Activated CD8-positive, alpha-beta memory T cell treated with anti-CD3 and anti-CD28 coated beads, Interleukin-2, amount 10 ng/mL, durations not matched to agents 7 days and 5 days (primary cell): ENCODE data around the gene ANKRD37. TPM values are rescaled to one million over a fixed set of nuclear protein-coding genes. Genes with fewer than 3 reads are reported as not detected.
A peak's percentile ranks its signal among the peaks of the same experiment; 100 is the strongest.
"Not testable (repeated sequence)": the region's sequence is repeated elsewhere in the genome, so short reads cannot be mapped to it uniquely, and the experiment has no call there.

ENCODE experiments used
- ATAC-seq: fragments of 150-1000 bp; cut with Tn5 transposase; one replicate; pipeline ENCODE4 v1.10.0; 2021; ENCODE audit warnings: moderate library complexity
- CTCF ChIA-PET: fragments of 350-600 bp; sonication (Branson Sonifier 250); formaldehyde crosslinking; loops from one replicate; lab custom pipeline; 2021; ENCODE audit warnings: antibody characterized with exemption; lab: Charles Lee
- DNase-seq: peaks from one replicate; pipeline ENCODE4 v3.0.0-alpha.2; 2020
- H3K27ac Mint-ChIP-seq: one replicate; pipeline ENCODE4 v1.8.0; 2021; ENCODE audit warnings: mild to moderate bottlenecking, mixed read lengths
- H3K27me3 Mint-ChIP-seq: one replicate; pipeline ENCODE4 v1.8.0; 2021; ENCODE audit warnings: mixed read lengths
- H3K36me3 Mint-ChIP-seq: one replicate; pipeline ENCODE4 v1.8.0; 2021; ENCODE audit warnings: mild to moderate bottlenecking, mixed read lengths
- H3K4me1 Mint-ChIP-seq: one replicate; pipeline ENCODE4 v1.8.0; 2021; ENCODE audit warnings: mixed read lengths
- H3K4me3 Mint-ChIP-seq: one replicate; pipeline ENCODE4 v1.8.0; 2021; ENCODE audit warnings: mild to moderate bottlenecking, moderate library complexity, mixed read lengths
- H3K9me3 Mint-ChIP-seq: one replicate; pipeline ENCODE4 v1.8.0; 2022; ENCODE audit warnings: low read depth, mixed read lengths
- total RNA-seq, 2 experiments: library from RNA; stranded (reverse); gene quantifications; one replicate each; pipeline ENCODE4 v1.2.3, GENCODE V29; 2021

The ANKRD37 gene
- 10 to 100 TPM; 11.8 to 12.5 TPM for total RNA-seq

GRCh38 chr4:185396724-185397385 lies at the start of gene ANKRD37:
Gene ANKRD37, plus strand, starts transcription at chr4:185396841. Its CDS starts 83 bp downstream, at chr4:185396924.
- ATAC-seq, result no peak
- peaks cover 30% of the 10 kb centered on the region for H3K36me3 Mint-ChIP-seq
- DNase-seq, result no peak
- H3K27ac Mint-ChIP-seq, result peak within 1 kb of the TSS; percentile 98
- H3K4me3 Mint-ChIP-seq, result peak within 1 kb of the TSS; percentile 96
- CTCF ChIA-PET, result interaction anchor here (0.9 to 2.8 kb wide), 5 partner anchors 8 to 187 kb away, joined by 3 to 10 read pairs (median 5); partner anchors contain the start of gene SNX25
- peaks cover 50% of the 10 kb centered on the region for H3K4me1 Mint-ChIP-seq
- no peaks in the 10 kb centered on the region for H3K27me3 Mint-ChIP-seq
- no peaks in the 10 kb centered on the region for H3K9me3 Mint-ChIP-seq

GRCh38 chr4:185346975-185347601 lies 49.6 kb upstream of the ANKRD37 start:
- DNase-seq, result no peak
- H3K9me3 Mint-ChIP-seq, result no peaks in the 10 kb centered on the region
- H3K27me3 Mint-ChIP-seq, result no peaks in the 10 kb centered on the region
- no peak overlapping the region for H3K4me3 Mint-ChIP-seq
- CTCF ChIA-PET, result no interaction called here
- peaks cover 37% of the 10 kb centered on the region for H3K4me1 Mint-ChIP-seq
- peaks cover 39% of the 10 kb centered on the region for H3K36me3 Mint-ChIP-seq
- no peak for ATAC-seq
- H3K27ac Mint-ChIP-seq, result no peak overlapping the region

- Mint-ChIP-seq H3K4me1 (peaks cover 10% of the 10 kb centered on the region), H3K9me3 (no peaks in the 10 kb centered on the region), H3K27ac (no peak overlapping the region), H3K27me3 (no peaks in the 10 kb centered on the region), H3K36me3 (peaks cover 32% of the 10 kb centered on the region), H3K4me3 (no peak overlapping the region)
- DNase-seq, result no peak
- CTCF ChIA-PET, result interaction anchor here (2.4 kb wide), 1 partner anchor 9 kb away, joined by 8 read pairs; no protein-coding TSS in a partner anchor
- ATAC-seq, result no peak
These were observed 45.0 kb upstream of the ANKRD37 start for GRCh38 chr4:185351691-185352090.

- Mint-ChIP-seq H3K27me3 (no peaks in the 10 kb centered on the region), H3K4me3 (no peak overlapping the region), H3K9me3 (no peaks in the 10 kb centered on the region), H3K36me3 (peaks cover 27% of the 10 kb centered on the region), H3K27ac (no peak overlapping the region), H3K4me1 (peaks cover 8% of the 10 kb centered on the region)
- ATAC-seq, result no peak
- CTCF ChIA-PET, result interaction anchor here (2.4 kb wide), 1 partner anchor 10 kb away, joined by 8 read pairs; no protein-coding TSS in a partner anchor
- DNase-seq, result no peak
These were observed 44.4 kb upstream of the ANKRD37 start for GRCh38 chr4:185352202-185352601.

GRCh38 chr4:185352741-185353140 lies 43.9 kb upstream of the ANKRD37 start:
- DNase-seq, result no peak
- no peaks in the 10 kb centered on the region for H3K9me3 Mint-ChIP-seq
- H3K27me3 Mint-ChIP-seq, result no peaks in the 10 kb centered on the region
- no peak overlapping the region for H3K4me3 Mint-ChIP-seq
- CTCF ChIA-PET, result interaction anchor here (2.4 kb wide), 1 partner anchor 11 kb away, joined by 8 read pairs; no protein-coding TSS in a partner anchor
- peaks cover 8% of the 10 kb centered on the region for H3K4me1 Mint-ChIP-seq
- H3K36me3 Mint-ChIP-seq, result peaks cover 28% of the 10 kb centered on the region
- ATAC-seq, result no peak
- H3K27ac Mint-ChIP-seq, result no peak overlapping the region

- ATAC-seq (no peak), DNase-seq (no peak)
- H3K36me3 Mint-ChIP-seq, result peaks cover 10% of the 10 kb centered on the region
- H3K27me3 Mint-ChIP-seq, result no peaks in the 10 kb centered on the region
- no peak overlapping the region for H3K27ac Mint-ChIP-seq
- no peaks in the 10 kb centered on the region for H3K4me1 Mint-ChIP-seq
- no peak overlapping the region for H3K4me3 Mint-ChIP-seq
- CTCF ChIA-PET, result no interaction called here
- H3K9me3 Mint-ChIP-seq, result no peaks in the 10 kb centered on the region
These were observed 39.4 kb upstream of the ANKRD37 start for GRCh38 chr4:185357211-185357610.

GRCh38 chr4:185357733-185358440 lies 38.8 kb upstream of the ANKRD37 start:
- ATAC-seq, result no peak
- Mint-ChIP-seq H3K27ac (no peak overlapping the region), H3K36me3 (peaks cover 10% of the 10 kb centered on the region), H3K27me3 (no peaks in the 10 kb centered on the region), H3K4me3 (no peak overlapping the region), H3K4me1 (no peaks in the 10 kb centered on the region), H3K9me3 (no peaks in the 10 kb centered on the region)
- CTCF ChIA-PET, result no interaction called here
- DNase-seq, result no peak

GRCh38 chr4:185358514-185358913 lies 38.1 kb upstream of the ANKRD37 start:
- peaks cover 12% of the 10 kb centered on the region for H3K36me3 Mint-ChIP-seq
- no peak for ATAC-seq
- DNase-seq, result no peak
- H3K27ac Mint-ChIP-seq, result no peak overlapping the region
- H3K4me3 Mint-ChIP-seq, result no peak overlapping the region
- H3K4me1 Mint-ChIP-seq, result no peaks in the 10 kb centered on the region
- no peaks in the 10 kb centered on the region for H3K27me3 Mint-ChIP-seq
- CTCF ChIA-PET, result no interaction called here
- no peaks in the 10 kb centered on the region for H3K9me3 Mint-ChIP-seq

- Mint-ChIP-seq H3K4me1 (no peaks in the 10 kb centered on the region), H3K27ac (no peak overlapping the region), H3K4me3 (no peak overlapping the region), H3K36me3 (peaks cover 12% of the 10 kb centered on the region), H3K27me3 (no peaks in the 10 kb centered on the region), H3K9me3 (no peaks in the 10 kb centered on the region)
- CTCF ChIA-PET, result no interaction called here
- DNase-seq, result no peak
- ATAC-seq, result no peak
These were observed 37.7 kb upstream of the ANKRD37 start for GRCh38 chr4:185358959-185359358.

GRCh38 chr4:185359767-185360446 lies 36.7 kb upstream of the ANKRD37 start:
- Mint-ChIP-seq H3K27ac (no peak overlapping the region), H3K36me3 (peaks cover 12% of the 10 kb centered on the region), H3K4me1 (no peaks in the 10 kb centered on the region), H3K4me3 (no peak overlapping the region), H3K27me3 (no peaks in the 10 kb centered on the region), H3K9me3 (no peaks in the 10 kb centered on the region)
- ATAC-seq, result no peak
- no peak for DNase-seq
- CTCF ChIA-PET, result no interaction called here

GRCh38 chr4:185361872-185362271 lies 34.8 kb upstream of the ANKRD37 start:
- no peaks in the 10 kb centered on the region for H3K4me1 Mint-ChIP-seq
- H3K27ac Mint-ChIP-seq, result no peak overlapping the region
- H3K36me3 Mint-ChIP-seq, result peaks cover 14% of the 10 kb centered on the region
- no peak for DNase-seq
- no peak for ATAC-seq
- no peaks in the 10 kb centered on the region for H3K9me3 Mint-ChIP-seq
- CTCF ChIA-PET, result no interaction called here
- no peak overlapping the region for H3K4me3 Mint-ChIP-seq
- no peaks in the 10 kb centered on the region for H3K27me3 Mint-ChIP-seq

- CTCF ChIA-PET, H3K4me1 Mint-ChIP-seq, H3K4me3 Mint-ChIP-seq, ATAC-seq, H3K9me3 Mint-ChIP-seq, DNase-seq, H3K27ac Mint-ChIP-seq, H3K27me3 Mint-ChIP-seq: not testable (repeated sequence)
- H3K36me3 Mint-ChIP-seq, result peaks cover 11% of the 10 kb centered on the region
These were observed 34.1 kb upstream of the ANKRD37 start for GRCh38 chr4:185362570-185362969.

- Mint-ChIP-seq H3K4me3 (no peak overlapping the region), H3K27me3 (no peaks in the 10 kb centered on the region), H3K36me3 (peaks cover 8% of the 10 kb centered on the region), H3K4me1 (no peaks in the 10 kb centered on the region), H3K9me3 (no peaks in the 10 kb centered on the region), H3K27ac (no peak overlapping the region)
- CTCF ChIA-PET, result no interaction called here
- DNase-seq, result no peak
- ATAC-seq, result no peak
These were observed 33.4 kb upstream of the ANKRD37 start for GRCh38 chr4:185363251-185363650.
